ENCODE results near the gene MNS1. TPM values are rescaled to one million over a fixed set of nuclear protein-coding genes. Genes with fewer than 3 reads are reported as not detected.

The MNS1 gene
- total RNA-seq, 1 experiment from 2014 or later: 1.9 TPM

DNA sequence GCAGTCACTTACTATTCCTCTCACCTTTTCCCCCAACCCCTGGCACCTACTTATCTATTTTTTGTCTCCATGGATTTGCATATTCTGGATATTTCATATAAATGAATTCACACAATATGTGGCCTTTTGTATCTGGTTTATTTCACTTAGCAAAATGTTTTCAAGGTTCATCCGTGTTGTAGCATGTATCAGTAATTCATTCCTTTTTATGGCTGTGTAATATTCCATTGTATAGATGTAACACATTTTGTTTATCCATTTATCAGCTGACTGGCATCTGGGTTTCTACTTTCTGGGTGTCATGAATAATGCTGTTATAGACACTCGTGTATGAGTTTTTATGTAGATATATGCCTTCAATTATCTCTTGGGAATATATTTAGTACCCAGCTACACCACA, 5.8 kb downstream of the MNS1 start:
- ATAC-seq (no peak), DNase-seq (ENCODE audit: low read depth, low spot score) (no peak)
- Histone ChIP-seq H3K9me3 (ENCODE audit: control insufficient read depth in 1 of 2, insufficient read depth in 1 of 2, low read depth in 1 of 2, low read length in 2 of 2) (no peaks in the 10 kb centered on the region), H3K4me3 (replicated peaks in 1 of 2; ENCODE audit: low read depth in 1 of 2, low read length in 2 of 2) (no peak overlapping the region), H3K27me3 (ENCODE audit: insufficient read depth, low read length) (no peaks in the 10 kb centered on the region), H3K4me1 (ENCODE audit: control insufficient read depth in 1 of 2, insufficient read depth in 2 of 2, low read length in 2 of 2) (no peaks in the 10 kb centered on the region), H3K27ac (ENCODE audit: low read depth, low read length) (no peak overlapping the region), H4K20me1 (ENCODE audit: insufficient read depth) (no peaks in the 10 kb centered on the region), H3K4me2 (ENCODE audit: low read length) (no peak overlapping the region), H3K79me2 (ENCODE audit: insufficient read depth, low read length) (no peaks in the 10 kb centered on the region), H3K9me2 (ENCODE audit: insufficient read depth) (no peaks in the 10 kb centered on the region), H3K9ac (ENCODE audit: low read length) (no peak overlapping the region), H2AFZ (ENCODE audit: low read depth, low read length, poor library complexity, severe bottlenecking) (no peak overlapping the region), H3K36me3 (ENCODE audit: control insufficient read depth in 1 of 2, insufficient read depth in 2 of 2, low read length in 2 of 2) (no peaks in the 10 kb centered on the region)
- POLR2A ChIA-PET: no interaction called here
- no TSS peak for BruUV-seq (replicated peaks)
- no peak for TF ChIP-seq ELF1 (IDR thresholded peaks at IDR 0.05; ENCODE audit: borderline replicate concordance, low read depth)
- no peak for TF ChIP-seq JUND (IDR thresholded peaks at IDR 0.05)
- no peak for TF ChIP-seq SP1 (IDR thresholded peaks at IDR 0.05; ENCODE audit: low read depth)
- TF ChIP-seq ZFX (IDR thresholded peaks at IDR 0.05): no peak
- TF ChIP-seq POLR2A (IDR thresholded peaks at IDR 0.05; ENCODE audit: borderline replicate concordance, extremely low read depth, insufficient read depth, insufficient read length): no peak
- TF ChIP-seq POLR2AphosphoS5 (IDR thresholded peaks at IDR 0.05; ENCODE audit: low read depth, low read length): no peak
- no peak for TF ChIP-seq EGR1 (IDR thresholded peaks at IDR 0.05; ENCODE audit: low read depth)
- TF ChIP-seq, protein P1, sequence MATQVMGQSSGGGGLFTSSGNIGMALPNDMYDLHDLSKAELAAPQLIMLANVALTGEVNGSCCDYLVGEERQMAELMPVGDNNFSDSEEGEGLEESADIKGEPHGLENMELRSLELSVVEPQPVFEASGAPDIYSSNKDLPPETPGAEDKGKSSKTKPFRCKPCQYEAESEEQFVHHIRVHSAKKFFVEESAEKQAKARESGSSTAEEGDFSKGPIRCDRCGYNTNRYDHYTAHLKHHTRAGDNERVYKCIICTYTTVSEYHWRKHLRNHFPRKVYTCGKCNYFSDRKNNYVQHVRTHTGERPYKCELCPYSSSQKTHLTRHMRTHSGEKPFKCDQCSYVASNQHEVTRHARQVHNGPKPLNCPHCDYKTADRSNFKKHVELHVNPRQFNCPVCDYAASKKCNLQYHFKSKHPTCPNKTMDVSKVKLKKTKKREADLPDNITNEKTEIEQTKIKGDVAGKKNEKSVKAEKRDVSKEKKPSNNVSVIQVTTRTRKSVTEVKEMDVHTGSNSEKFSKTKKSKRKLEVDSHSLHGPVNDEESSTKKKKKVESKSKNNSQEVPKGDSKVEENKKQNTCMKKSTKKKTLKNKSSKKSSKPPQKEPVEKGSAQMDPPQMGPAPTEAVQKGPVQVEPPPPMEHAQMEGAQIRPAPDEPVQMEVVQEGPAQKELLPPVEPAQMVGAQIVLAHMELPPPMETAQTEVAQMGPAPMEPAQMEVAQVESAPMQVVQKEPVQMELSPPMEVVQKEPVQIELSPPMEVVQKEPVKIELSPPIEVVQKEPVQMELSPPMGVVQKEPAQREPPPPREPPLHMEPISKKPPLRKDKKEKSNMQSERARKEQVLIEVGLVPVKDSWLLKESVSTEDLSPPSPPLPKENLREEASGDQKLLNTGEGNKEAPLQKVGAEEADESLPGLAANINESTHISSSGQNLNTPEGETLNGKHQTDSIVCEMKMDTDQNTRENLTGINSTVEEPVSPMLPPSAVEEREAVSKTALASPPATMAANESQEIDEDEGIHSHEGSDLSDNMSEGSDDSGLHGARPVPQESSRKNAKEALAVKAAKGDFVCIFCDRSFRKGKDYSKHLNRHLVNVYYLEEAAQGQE (IDR thresholded peaks at IDR 0.05; ENCODE audit: low read depth): no peak
- TF ChIP-seq EZH2 (IDR thresholded peaks at IDR 0.05): no peak
- TF ChIP-seq EZH2phosphoT487 (IDR thresholded peaks at IDR 0.05; ENCODE audit: borderline replicate concordance): no peak
- TF ChIP-seq TCF7L2 (IDR thresholded peaks at IDR 0.05; ENCODE audit: borderline replicate concordance, extremely low read depth, insufficient read depth, insufficient read length): no peak
- TF ChIP-seq CEBPB (IDR thresholded peaks at IDR 0.05; ENCODE audit: low read depth): no peak
- RAD21 ChIA-PET (ENCODE audit: low non-redundant PET in 1 of 2, low total read pairs in 2 of 2, uncharacterized antibody in 2 of 2, unreplicated experiment in 2 of 2): no interaction called here
- intact Hi-C loops (cut with micrococcal nuclease): no loop called here
- CTCF ChIA-PET: no interaction called here

Data from HCT116 (cell line).